ENCODE measurements around the gene SPATA22. TPM values are rescaled to one million over a fixed set of nuclear protein-coding genes. Genes with fewer than 3 reads are reported as not detected.

Gene SPATA22
- total and polyA plus RNA-seq, 2 of the 4 experiments (the other 2 are of a cell fraction), result 0.18 to 0.29 TPM

DNA sequence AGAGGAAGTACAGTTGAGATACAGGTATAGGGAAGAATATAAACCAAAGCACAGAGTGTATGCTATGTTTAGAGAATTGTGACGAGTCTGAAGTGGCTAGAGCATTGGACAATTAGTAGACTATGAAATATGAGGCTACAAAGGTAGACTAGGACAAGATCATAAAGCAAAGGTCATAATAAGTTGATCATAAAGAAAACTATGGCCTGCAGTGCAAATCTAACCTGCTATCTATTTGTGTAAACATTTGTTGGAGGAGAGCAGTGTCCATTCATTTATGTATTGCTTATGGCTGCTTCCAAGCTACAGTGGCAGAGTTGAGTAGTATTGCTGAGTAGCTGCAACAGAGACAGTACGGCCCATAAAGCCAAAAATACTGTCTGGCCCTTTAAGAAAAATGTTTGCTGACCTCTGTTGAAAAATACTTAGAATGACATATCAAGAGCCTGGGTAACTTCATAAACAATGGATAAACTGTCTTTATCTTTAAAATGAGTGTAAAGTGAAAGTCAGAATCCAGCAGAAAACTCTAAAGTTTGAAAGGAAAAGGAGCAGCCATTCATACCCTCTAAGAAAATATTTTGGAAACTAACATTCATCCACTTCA, 23.5 kb downstream of the SPATA22 start:
- Histone ChIP-seq H3K14ac (replicated peaks; ENCODE audit: low read depth, low read length) (no peak overlapping the region), H2AK9ac (replicated peaks; ENCODE audit: low read depth, low read length, poor library complexity) (no peak overlapping the region), H3K56ac (ENCODE audit: extremely low read depth, insufficient read depth, low read length) (no peak overlapping the region), H4K5ac (ENCODE audit: low read depth, low read length) (no peak overlapping the region), H3K79me1 (ENCODE audit: low read depth in 1 of 2, low read length in 2 of 2) (no peaks in the 10 kb centered on the region), H2AK5ac (ENCODE audit: low read depth, low read length) (no peak overlapping the region), H3K18ac (ENCODE audit: low read depth, low read length) (no peak overlapping the region), H3K27ac (ENCODE audit: insufficient read depth, low read length) (no peak overlapping the region), H3K9me1 (ENCODE audit: insufficient read depth, low read length) (no peaks in the 10 kb centered on the region), H3K36me3 (ENCODE audit: control insufficient read depth, insufficient read depth, low read length) (no peaks in the 10 kb centered on the region), H4K91ac (ENCODE audit: insufficient read depth, low read depth, low read length) (no peak overlapping the region), H4K20me1 (ENCODE audit: insufficient read depth, low read length) (no peaks in the 10 kb centered on the region), H2BK15ac (ENCODE audit: low read depth, low read length) (no peak overlapping the region), H3K4me1 (ENCODE audit: control insufficient read depth, insufficient read depth, low read length) (no peaks in the 10 kb centered on the region), H3K23ac (ENCODE audit: low read depth, low read length) (no peak overlapping the region), H3K27me3 (ENCODE audit: control insufficient read depth, insufficient read depth, low read length) (no peaks in the 10 kb centered on the region), H3K9ac (ENCODE audit: low read depth, low read length) (no peak overlapping the region), H2AFZ (replicated peaks; ENCODE audit: low read length, poor library complexity) (no peak overlapping the region), H3K9me3 (ENCODE audit: control insufficient read depth, insufficient read depth, low read length) (no peaks in the 10 kb centered on the region), H3K4me2 (ENCODE audit: low read depth, low read length) (no peak overlapping the region), H3K4ac (ENCODE audit: low read depth, low read length) (no peak overlapping the region), H3K4me3 (ENCODE audit: insufficient read depth, low read depth, low read length) (no peak overlapping the region), H2BK20ac (ENCODE audit: low read depth, low read length) (no peak overlapping the region), H2BK120ac (ENCODE audit: low read depth, low read length) (no peak overlapping the region), H2BK5ac (ENCODE audit: low read depth, low read length, poor library complexity, severe bottlenecking) (no peak overlapping the region), H4K8ac (ENCODE audit: low read depth in 2 of 2, low read length in 2 of 2) (no peak overlapping the region)
- intact Hi-C loops (cut with micrococcal nuclease), result no loop called here
- TF ChIP-seq RAD21 (IDR thresholded peaks at IDR 0.05; ENCODE audit: low read length) (no peak), CHD1 (IDR thresholded peaks at IDR 0.05; ENCODE audit: low read depth, low read length) (no peak), RCOR1 (IDR thresholded peaks at IDR 0.05; ENCODE audit: insufficient replicate concordance, low read length) (no peak), MXI1 (IDR thresholded peaks at IDR 0.05; ENCODE audit: borderline replicate concordance, low read depth, low read length) (no peak), POLR2A (IDR thresholded peaks at IDR 0.05; ENCODE audit: low read depth, low read length) (no peak), USF2 (IDR thresholded peaks at IDR 0.05; ENCODE audit: low read depth, low read length) (no peak), NFE2L2 (IDR thresholded peaks at IDR 0.05; ENCODE audit: low read depth, low read length) (no peak), CEBPB (IDR thresholded peaks at IDR 0.05; ENCODE audit: low read depth, low read length) (no peak), RFX5 (IDR thresholded peaks at IDR 0.05; ENCODE audit: low read depth, low read length) (no peak), FOS (IDR thresholded peaks at IDR 0.05; ENCODE audit: low read depth, low read length) (no peak), MAFK (IDR thresholded peaks at IDR 0.05; ENCODE audit: low read depth, low read length) (no peak), MAZ (IDR thresholded peaks at IDR 0.05; ENCODE audit: borderline replicate concordance, low read depth, low read length) (no peak), SMC3 (IDR thresholded peaks at IDR 0.05; ENCODE audit: low read depth, low read length) (no peak), BHLHE40 (IDR thresholded peaks at IDR 0.05; ENCODE audit: low read depth, low read length) (no peak), CTCF (conservative IDR thresholded peaks at IDR 0.05; ENCODE audit: low read depth, low read length) (no peak)
- TF ChIP-seq, protein P1, sequence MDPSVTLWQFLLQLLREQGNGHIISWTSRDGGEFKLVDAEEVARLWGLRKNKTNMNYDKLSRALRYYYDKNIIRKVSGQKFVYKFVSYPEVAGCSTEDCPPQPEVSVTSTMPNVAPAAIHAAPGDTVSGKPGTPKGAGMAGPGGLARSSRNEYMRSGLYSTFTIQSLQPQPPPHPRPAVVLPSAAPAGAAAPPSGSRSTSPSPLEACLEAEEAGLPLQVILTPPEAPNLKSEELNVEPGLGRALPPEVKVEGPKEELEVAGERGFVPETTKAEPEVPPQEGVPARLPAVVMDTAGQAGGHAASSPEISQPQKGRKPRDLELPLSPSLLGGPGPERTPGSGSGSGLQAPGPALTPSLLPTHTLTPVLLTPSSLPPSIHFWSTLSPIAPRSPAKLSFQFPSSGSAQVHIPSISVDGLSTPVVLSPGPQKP (IDR thresholded peaks at IDR 0.05; ENCODE audit: borderline replicate concordance, low read depth, low read length), result no peak
- in situ Hi-C loops (cut with MboI; ENCODE audit: low sequenced_read_pairs), result no loop called here
- BruUV-seq (replicated peaks), result no TSS peak
- ChIA-PET POLR2A (ENCODE audit: unreplicated experiment) (no interaction called here), CTCF (no interaction called here)
- ATAC-seq (ENCODE audit: low read depth) (no peak), DNase-seq (no peak)
- WGBS, 2 experiments (ENCODE audit: extremely low coverage in 2 of 2, insufficient read length in 1 of 2), result 17% methylated on average over 1 of the region's 2 CpGs; no CpG with 5 or more reads in 1 of the 2 experiments
- dilution Hi-C loops (cut with HindIII; ENCODE audit: low sequenced_read_pairs, unreplicated experiment), result no loop called here

Data from IMR-90 (cell line).